GM19397 (cell line): Measurements from ENCODE around the gene RRBP1.

Source experiments
- ATAC-seq: cut with Tn5 transposase; IDR thresholded peaks from one replicate; pipeline ENCODE4 v1.9.1; 2021; ENCODE audit warnings: mild to moderate bottlenecking, moderate library complexity; ENCODE audit not compliant: unreplicated experiment

The RRBP1 gene

GRCh38 chr20:17637413-17637780 lies 44.6 kb downstream of the RRBP1 start:
- no peak for ATAC-seq

- no peak for ATAC-seq
Observed at GRCh38 chr20:17636523-17637412, 45.3 kb downstream of the RRBP1 start.

- ATAC-seq = no peak
Observed at GRCh38 chr20:17635332-17636244, 46.5 kb downstream of the RRBP1 start.

- no peak for ATAC-seq
Observed at GRCh38 chr20:17634661-17635331, 47.2 kb downstream of the RRBP1 start.

DNA sequence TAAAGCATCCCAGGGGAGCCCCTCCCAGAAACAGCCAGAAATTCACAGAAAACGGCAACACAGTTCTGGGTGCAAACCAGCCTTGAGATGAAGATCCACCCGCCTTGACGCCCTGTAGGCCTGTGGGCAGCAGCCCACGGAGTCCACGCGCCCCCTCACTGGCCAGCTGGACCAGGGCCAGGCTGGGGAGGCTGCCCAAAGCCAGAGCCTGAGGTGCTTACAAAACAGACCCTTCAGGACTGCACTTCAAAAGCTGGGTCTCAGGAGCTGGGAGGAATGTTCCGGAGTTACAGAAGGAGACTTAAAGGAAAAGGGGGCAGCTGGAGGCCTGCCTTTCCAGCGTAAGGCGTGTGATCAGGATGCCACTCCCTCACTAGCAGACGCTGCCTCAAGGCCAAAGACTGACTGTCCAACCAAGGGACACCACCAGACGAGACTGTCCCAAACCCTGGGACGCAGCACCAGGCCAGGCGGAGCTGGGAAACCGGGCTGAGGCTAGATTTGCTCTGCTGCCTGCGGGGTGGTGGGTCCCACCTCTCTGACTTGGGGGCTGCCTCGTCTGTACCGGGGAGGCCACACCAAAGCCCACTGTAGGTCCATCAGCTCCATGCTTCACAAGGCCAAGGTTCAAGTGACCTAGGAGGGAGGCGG lies 48.1 kb downstream of the RRBP1 start:
- no peak for ATAC-seq

DNA sequence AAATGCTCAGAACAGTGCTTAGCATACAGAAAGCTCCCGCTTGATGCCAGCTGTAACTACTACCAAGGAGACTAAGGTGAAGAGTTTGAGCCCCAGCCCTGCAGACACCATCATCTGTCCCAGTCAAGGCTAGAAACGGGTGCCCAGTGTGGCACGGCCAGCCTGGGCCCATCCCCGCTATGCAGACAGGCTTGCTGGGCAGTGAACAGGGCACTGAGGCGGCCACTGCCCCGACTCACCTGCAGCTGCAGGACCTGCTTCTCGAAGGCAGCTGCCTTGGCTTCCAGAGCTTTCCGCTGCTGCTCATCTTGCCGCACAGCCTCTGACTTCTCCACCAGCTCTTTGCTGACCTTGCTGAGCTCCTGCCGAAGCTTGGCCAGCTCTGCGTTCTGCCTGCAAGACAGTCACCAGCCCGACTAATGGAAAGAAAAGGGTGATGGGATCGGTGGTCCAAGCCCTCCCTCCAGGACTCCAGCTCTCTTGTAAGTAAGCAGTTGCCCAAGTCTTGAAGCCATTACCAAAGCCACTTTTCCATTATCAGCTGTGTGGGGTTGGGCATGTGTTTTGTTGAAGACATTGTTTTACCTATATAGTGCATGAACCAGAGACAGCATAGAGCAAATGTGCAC lies 48.7 kb downstream of the RRBP1 start:
- no peak for ATAC-seq

DNA sequence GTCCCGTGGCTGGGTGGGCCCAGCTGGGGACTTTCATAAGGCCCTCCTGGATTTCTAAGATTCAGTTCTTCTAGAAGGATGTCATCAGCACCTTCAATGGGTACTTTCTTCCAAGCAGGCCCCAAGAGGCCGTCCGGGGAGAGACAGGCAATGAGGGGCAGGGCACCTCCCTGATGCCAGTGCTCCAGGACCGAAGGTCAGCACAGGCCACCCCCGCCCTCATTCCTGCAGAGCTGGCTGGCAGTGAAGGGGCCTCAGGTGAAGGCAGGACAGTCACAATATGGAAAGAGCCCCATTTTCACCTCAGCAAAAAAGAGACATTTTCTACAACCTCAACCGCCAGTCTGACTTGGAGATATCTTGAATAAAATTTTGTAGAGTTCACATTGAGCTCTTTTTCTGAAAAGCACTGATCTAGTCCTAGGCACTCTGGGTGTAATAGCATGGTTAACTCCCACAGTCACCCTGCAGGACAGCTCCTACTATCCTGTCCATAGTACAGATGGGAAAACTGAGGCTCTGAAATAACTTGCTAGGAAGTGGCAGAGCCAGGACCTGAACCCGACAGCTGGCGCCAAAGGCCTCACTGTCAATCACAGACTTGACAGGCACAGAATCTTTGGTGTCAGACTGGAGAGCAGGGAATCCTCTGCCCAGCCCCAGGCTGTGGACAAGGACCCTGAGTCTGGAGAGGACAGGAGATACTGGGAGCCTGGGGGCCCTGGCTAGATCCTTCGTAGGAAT lies 50.3 kb downstream of the RRBP1 start:
- ATAC-seq = no peak

- no peak for ATAC-seq
Observed at GRCh38 chr20:17630806-17631195, 51.2 kb downstream of the RRBP1 start.

- no peak for ATAC-seq
Observed at GRCh38 chr20:17630151-17630805, 51.8 kb downstream of the RRBP1 start.

- ATAC-seq = no peak
Observed at GRCh38 chr20:17629678-17630089, 52.4 kb downstream of the RRBP1 start.

DNA sequence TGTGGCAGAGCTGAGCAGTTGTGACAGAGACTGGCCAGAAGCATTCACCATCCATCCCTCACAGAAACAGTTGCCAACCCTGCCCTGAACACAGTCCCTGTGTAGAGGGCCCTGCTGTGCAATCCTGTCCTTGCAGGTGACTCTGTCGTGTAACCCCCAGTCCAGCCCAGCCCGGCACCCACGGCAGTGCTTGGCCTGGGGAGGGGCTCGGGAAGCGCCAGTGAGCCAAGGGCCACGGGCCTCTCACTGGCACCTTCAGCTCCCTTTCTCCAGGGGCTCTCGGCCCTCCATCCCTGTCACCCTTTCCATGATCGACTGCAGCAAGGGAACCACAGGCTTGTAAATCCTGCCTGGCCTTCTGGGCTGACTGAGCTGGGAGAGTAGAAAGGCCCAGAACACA lies 53.0 kb downstream of the RRBP1 start:
- ATAC-seq = no peak

DNA sequence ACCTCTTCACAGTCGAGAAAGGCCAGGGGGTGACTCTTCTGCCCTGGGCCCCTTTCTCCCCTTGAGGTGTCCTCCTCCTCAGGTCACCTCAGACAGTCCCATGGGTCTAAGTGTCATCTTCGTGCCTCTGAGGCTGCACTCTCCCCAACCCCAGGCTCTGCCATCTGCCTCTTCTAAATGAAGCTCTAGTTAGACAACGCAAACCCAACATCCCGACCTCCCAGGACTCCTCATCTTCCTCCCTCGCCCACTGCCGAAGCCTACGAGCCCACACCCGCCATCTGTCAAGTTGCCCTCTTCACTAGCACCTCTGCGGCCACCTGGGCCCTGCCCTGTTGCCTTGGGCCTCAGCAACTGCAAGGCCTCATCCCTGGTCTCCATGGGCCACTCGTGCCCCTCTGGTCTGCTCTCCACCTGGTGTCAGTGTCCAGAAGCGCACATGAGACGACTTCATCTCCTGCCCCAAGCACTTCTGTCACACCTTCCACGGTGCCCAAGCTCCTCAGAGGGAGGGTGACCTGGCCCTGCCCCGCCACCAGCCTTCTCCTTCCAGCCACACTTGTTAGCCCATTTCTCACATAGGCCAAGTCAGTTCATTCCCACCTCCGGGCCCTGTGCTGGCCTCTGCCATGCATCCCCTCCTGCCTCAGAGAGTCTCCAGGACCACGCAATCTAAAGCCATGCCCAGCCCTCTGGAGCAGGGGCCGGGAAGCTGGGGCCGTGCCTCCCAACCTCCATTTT lies 53.8 kb downstream of the RRBP1 start:
- no peak for ATAC-seq

DNA sequence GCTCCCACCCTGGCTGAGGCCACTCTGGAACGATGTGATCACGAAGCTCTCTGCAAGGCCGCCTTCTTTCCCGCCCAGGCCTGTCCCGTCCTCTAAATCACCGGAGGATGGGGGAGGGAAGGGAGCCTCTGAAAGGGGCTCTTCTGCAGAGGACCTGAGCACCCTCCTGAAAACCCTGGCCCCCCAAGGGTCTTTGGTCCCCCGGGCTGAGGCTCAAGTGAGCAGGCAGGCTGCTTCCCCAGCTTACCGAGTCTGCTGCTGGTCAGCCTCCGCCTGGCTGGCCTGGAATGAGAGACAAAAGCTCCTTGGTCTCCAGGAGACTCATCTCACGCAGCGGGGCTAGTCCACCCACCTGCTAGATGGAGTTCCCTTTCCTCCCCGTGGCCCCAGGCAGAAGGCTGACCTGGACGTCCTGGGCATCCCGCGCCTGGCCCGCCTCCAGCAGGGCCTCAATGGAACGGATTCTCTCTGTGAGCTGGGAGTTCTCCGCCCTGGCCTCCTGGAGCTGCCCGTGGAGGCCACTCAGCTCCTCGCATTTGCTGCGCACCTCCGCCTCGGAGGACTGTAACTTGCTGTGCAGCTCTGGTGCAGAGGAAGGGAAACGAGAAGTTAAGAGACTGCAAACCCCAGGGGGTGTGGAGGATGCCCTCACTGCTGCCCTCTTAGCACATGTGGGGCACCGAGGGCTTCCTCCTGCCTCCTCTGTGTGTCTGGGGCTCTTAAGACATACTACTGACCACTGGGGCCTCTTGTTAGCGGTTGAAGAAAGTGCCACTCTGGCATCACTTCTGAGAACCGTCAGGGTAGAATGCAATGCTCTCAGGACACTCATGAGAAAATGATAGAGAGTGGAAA lies 54.7 kb downstream of the RRBP1 start:
- ATAC-seq = no peak

DNA sequence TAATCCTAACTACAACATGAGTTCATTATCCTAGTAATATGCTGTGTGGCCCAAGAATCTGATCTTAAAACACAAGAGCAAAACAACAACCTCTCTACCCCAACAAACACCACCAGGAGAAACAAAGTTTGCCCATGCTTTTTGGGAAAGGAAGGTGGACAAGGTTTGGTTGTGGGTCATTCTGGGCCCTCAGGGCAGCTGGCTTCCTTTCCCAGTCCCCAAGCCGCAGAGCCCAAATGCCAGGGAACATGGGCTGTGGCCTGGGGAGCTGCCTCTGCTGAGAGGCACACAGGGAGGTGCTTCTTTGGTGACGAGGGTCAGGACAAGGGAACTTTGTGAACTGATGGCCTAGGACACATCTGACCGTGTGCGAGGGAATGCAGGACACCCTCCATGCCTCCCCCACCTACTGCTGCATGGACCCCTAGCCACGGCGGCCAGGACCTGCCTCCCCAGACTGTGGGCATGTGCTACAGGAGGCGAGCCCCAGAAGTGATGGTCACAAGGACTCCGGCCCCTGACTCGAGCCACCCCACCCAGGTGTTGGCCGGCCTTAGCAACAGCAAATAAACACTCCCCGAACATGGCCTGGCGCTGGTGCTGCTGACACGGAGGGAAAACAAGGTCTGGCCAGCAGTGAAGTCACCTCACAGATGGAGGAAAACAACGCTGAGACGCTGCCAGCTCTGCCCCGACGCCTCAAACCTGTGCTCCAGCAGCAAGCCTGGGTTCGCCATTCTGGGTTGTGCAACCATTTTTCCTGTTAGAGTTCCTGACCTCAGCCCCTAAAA lies 55.6 kb downstream of the RRBP1 start:
- no peak for ATAC-seq

DNA sequence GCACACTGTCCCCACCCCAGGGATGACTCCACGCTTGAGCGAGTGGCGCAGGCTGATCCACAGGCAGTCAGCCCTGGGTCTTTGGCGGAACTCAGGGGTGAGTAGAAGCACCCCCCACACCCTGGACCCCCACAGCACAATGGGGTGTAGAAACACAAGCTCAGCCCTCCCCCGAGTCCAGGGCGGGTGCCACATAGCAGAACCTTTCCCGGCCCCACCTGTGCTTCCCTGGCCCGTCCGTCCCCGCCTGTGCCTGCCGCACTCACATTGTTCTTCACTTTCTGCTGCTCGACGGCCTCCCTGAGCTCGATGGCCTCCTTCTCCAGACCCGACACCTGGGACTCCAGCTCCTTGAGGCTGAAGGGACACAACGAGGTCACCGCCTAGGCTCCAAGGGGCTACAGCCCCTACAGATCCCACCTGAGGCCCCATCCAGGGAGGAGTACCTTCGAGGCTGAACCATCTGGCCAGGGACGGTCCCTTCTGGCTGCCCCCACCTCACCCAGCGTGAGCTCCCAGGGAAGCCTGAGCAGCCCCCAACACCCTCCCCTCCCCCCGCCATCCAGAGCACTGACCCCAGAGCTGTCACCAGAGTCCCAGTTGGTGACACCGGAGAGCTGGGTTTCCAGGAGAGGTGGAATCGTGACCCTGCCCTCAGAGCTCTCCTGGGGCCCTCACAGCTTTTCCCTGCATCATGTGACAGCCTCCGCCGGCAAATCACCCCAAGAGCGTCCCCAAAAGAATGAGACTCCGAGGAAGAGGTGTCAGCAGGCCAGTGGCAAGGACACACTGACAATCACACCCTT lies 56.6 kb downstream of the RRBP1 start:
- no peak for ATAC-seq
